Measurements from ENCODE around the gene DENND1C.
"Not testable (repeated sequence)": the region's sequence is repeated elsewhere in the genome, so short reads cannot be mapped to it uniquely, and the experiment has no call there.

GRCh38 chr19:6428692-6429418 lies 52.7 kb downstream of the DENND1C start:
- TF ChIP-seq CTCF (IDR thresholded peaks at IDR 0.05; ENCODE audit: low read depth, low read length); POLR2A (IDR thresholded peaks at IDR 0.05; ENCODE audit: extremely low read depth, insufficient read length): not testable (repeated sequence)
